A673 (cell line): ENCODE measurements around the gene GRIK1. TPM values are rescaled to one million over a fixed set of nuclear protein-coding genes. Genes with fewer than 3 reads are reported as not detected.

Source experiments
- BruUV-seq: library from RNA; stranded (reverse); fragments of 400-500 nt; replicated peaks from 2 replicates; lab custom pipeline; 2021; lab: Mats Ljungman, UMichigan
- CTCF ChIA-PET: fragments of 300-600 bp; sonication (Branson Sonifier 250); formaldehyde crosslinking; loops from one replicate; lab custom pipeline; 2022; ENCODE audit warnings: antibody characterized with exemption; lab: Charles Lee
- POLR2A ChIA-PET: fragments of 300-600 bp; sonication (Branson Sonifier 250); formaldehyde crosslinking; loops from one replicate; lab custom pipeline; 2022; ENCODE audit warnings: antibody characterized with exemption; ENCODE audit not compliant: low non-redundant PET; lab: Charles Lee
- DNase-seq: peaks from one replicate; pipeline ENCODE4 v3.0.0-alpha.2; 2015; ENCODE audit warnings: low spot score
- H3K27ac ChIP-seq: fragments of 200-600 bp; sonication (generic); 2 replicates; pipeline ENCODE4 v1.5.1; 2016; ENCODE audit warnings: mixed run types, low read depth, mild to moderate bottlenecking, mixed read lengths, antibody characterized with exemption, low read length; ENCODE audit not compliant: poor library complexity, severe bottlenecking
- H3K27me3 ChIP-seq: fragments of 200-600 bp; sonication (generic); replicated peaks from 2 replicates; pipeline ENCODE4 v1.6.1; 2017; ENCODE audit warnings: mixed run types, low read depth, mild to moderate bottlenecking, mixed read lengths, antibody characterized with exemption, low read length; ENCODE audit not compliant: insufficient read depth, poor library complexity
- H3K36me3 ChIP-seq: fragments of 200-600 bp; sonication (generic); 2 replicates; pipeline ENCODE4 v1.6.1; 2016; ENCODE audit warnings: mixed run types, mild to moderate bottlenecking, mixed read lengths, antibody characterized with exemption, low read length; ENCODE audit not compliant: insufficient read depth, poor library complexity, severe bottlenecking
- H3K4me1 ChIP-seq: fragments of 200-600 bp; sonication (generic); 2 replicates; pipeline ENCODE4 v1.6.1; 2017; ENCODE audit warnings: mixed run types, mild to moderate bottlenecking, mixed read lengths, antibody characterized with exemption, low read length; ENCODE audit not compliant: insufficient read depth, poor library complexity, severe bottlenecking
- H3K4me3 ChIP-seq: fragments of 200-600 bp; sonication (generic); 2 replicates; pipeline ENCODE4 v1.5.1; 2016; ENCODE audit warnings: low read depth, mixed run types, mild to moderate bottlenecking, mixed read lengths, low read length; ENCODE audit not compliant: poor library complexity, severe bottlenecking
- H3K9me3 ChIP-seq: fragments of 200-600 bp; sonication (generic); 2 replicates; pipeline ENCODE4 v1.6.1; 2016; ENCODE audit warnings: mixed run types, low read depth, mild to moderate bottlenecking, mixed read lengths, antibody characterized with exemption, low read length; ENCODE audit not compliant: poor library complexity, severe bottlenecking
- CTCF ChIP-seq: fragments of 300-800, 200-600 bp; sonication (generic); conservative IDR thresholded peaks from 2 replicates; pipeline ENCODE4 v1.5.1; 2017; ENCODE audit warnings: low read depth, mild to moderate bottlenecking, antibody characterized with exemption, low read length, moderate library complexity, mixed read lengths
- EZH2 ChIP-seq: fragments of 200-600 bp; sonication (generic); IDR thresholded peaks from 2 replicates; pipeline ENCODE4 v1.6.1; 2017; ENCODE audit warnings: borderline replicate concordance, low read depth, mild to moderate bottlenecking, mixed read lengths, antibody characterized with exemption, low read length; ENCODE audit not compliant: poor library complexity, severe bottlenecking
- intact Hi-C: fragments of 100-400 bp; cut with micrococcal nuclease; formaldehyde crosslinking; loops from one replicate; pipeline ENCODE4 v1.10.0; 2022; ENCODE audit not compliant: unreplicated experiment
- total RNA-seq: library from RNA; stranded (reverse); gene quantifications from 2 replicates; pipeline ENCODE4 v1.2.3, GENCODE V29; 2021

Gene GRIK1
- total RNA-seq, 1 experiment from 2014 or later: 0.67 TPM

- DNase-seq: no peak
- ChIA-PET POLR2A (no interaction called here), CTCF (no interaction called here)
- intact Hi-C loops: no loop called here
- BruUV-seq: no TSS peak
- Histone ChIP-seq H3K9me3 (no peaks in the 10 kb centered on the region), H3K27ac (no peak overlapping the region), H3K4me3 (no peak overlapping the region), H3K4me1 (peaks cover 14% of the 10 kb centered on the region), H3K27me3 (no peaks in the 10 kb centered on the region), H3K36me3 (no peaks in the 10 kb centered on the region)
- TF ChIP-seq EZH2 (no peak), CTCF (no peak)
These were observed 356.9 kb downstream of the GRIK1 start for GRCh38 chr21:29582855-29583254.

GRCh38 chr21:29581393-29581792 lies 358.4 kb downstream of the GRIK1 start:
- POLR2A ChIA-PET: no interaction called here
- no peak overlapping the region for H3K4me3 ChIP-seq
- CTCF ChIA-PET: no interaction called here
- H3K27me3 ChIP-seq: no peaks in the 10 kb centered on the region
- intact Hi-C loops: no loop called here
- BruUV-seq: no TSS peak
- H3K36me3 ChIP-seq: no peaks in the 10 kb centered on the region
- H3K9me3 ChIP-seq: no peaks in the 10 kb centered on the region
- no peak overlapping the region for H3K27ac ChIP-seq
- H3K4me1 ChIP-seq: peaks cover 18% of the 10 kb centered on the region
- DNase-seq: no peak
- no peak for TF ChIP-seq CTCF
- no peak for TF ChIP-seq EZH2

- POLR2A ChIA-PET: no interaction called here
These were observed 359.0 kb downstream of the GRIK1 start for GRCh38 chr21:29580732-29581285.

More at GRCh38 chr21:29580732-29581285, 359.0 kb downstream of the GRIK1 start:
- Histone ChIP-seq H3K27ac (no peak overlapping the region), H3K27me3 (no peaks in the 10 kb centered on the region), H3K4me1 (peaks cover 18% of the 10 kb centered on the region), H3K4me3 (no peak overlapping the region), H3K36me3 (no peaks in the 10 kb centered on the region), H3K9me3 (no peaks in the 10 kb centered on the region)
- intact Hi-C loops: no loop called here
- no peak for TF ChIP-seq EZH2
- TF ChIP-seq CTCF: no peak
- CTCF ChIA-PET: no interaction called here
- no TSS peak for BruUV-seq
- DNase-seq: no peak
